Cardiac fibroblast (primary cell): ENCODE results near the gene RNPEP.
"Not testable (repeated sequence)": the region's sequence is repeated elsewhere in the genome, so short reads cannot be mapped to it uniquely, and the experiment has no call there.

ENCODE experiments used
- DNase-seq, 2 donors: peaks; one replicate each; pipeline versions ENCODE4 v3.0.0 to v3.0.0-alpha.2; 2010; ENCODE audit warnings: low read depth in 2 of 2
- H3K4me3 ChIP-seq, 2 donors: replicated peaks in 1 of 2; 1 replicate in 1 of 2; 2 replicates in 1 of 2; pipeline ENCODE4 v1.5.1; 2011; ENCODE audit warnings: low read depth in 2 of 2, low read length in 2 of 2, mild to moderate bottlenecking in 2 of 2, moderate library complexity in 1 of 2
- TF ChIP-seq, protein P1 (sequence below): IDR thresholded peaks from one replicate; pipeline ENCODE4 v1.5.1; 2011; ENCODE audit warnings: low read depth, mild to moderate bottlenecking, low read length, inconsistent platforms

RNPEP gene

DNA sequence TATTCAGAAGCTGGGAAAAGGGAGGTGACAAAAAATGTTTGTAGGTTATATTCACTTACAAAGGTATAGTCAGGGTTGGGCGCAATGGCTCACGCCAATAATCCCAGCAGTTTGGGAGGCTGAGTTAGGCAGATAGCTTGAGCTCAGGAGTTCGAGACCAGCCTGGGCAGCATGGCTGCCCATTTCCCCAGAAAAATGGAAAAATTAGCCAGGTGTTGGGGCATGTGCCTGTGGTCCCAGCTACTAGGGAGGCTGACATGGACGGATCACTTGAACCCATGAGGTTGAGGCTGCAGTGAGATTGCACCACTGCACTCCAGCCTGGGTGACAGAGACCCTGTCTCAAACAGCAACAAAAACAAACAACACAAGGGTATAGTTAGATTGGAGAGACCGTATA is 24.1 kb upstream of the RNPEP start:
- TF ChIP-seq, protein P1, sequence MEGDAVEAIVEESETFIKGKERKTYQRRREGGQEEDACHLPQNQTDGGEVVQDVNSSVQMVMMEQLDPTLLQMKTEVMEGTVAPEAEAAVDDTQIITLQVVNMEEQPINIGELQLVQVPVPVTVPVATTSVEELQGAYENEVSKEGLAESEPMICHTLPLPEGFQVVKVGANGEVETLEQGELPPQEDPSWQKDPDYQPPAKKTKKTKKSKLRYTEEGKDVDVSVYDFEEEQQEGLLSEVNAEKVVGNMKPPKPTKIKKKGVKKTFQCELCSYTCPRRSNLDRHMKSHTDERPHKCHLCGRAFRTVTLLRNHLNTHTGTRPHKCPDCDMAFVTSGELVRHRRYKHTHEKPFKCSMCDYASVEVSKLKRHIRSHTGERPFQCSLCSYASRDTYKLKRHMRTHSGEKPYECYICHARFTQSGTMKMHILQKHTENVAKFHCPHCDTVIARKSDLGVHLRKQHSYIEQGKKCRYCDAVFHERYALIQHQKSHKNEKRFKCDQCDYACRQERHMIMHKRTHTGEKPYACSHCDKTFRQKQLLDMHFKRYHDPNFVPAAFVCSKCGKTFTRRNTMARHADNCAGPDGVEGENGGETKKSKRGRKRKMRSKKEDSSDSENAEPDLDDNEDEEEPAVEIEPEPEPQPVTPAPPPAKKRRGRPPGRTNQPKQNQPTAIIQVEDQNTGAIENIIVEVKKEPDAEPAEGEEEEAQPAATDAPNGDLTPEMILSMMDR = no peak
- DNase-seq = no peak
- no peak overlapping the region for H3K4me3 ChIP-seq

DNA sequence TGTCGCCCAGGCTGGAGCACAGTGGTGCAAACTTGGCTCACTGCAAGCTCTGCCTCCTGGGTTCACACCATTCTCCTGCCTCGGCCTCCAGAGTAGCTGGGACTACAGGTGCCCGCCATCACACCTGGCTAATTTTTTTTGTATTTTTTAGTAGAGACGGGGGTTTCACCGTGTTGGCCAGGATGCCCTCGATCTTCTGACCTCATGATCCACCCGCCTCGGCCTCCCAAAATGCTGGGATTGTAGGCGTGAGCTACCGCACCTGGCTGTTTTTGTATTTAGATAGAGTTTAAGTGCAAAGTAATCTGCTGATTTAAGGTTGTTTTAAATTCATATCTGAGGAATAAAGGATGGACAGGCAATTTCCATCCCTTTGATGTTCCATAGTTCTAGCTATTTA is 20.1 kb upstream of the RNPEP start:
- not testable (repeated sequence) for H3K4me3 ChIP-seq, DNase-seq

DNA sequence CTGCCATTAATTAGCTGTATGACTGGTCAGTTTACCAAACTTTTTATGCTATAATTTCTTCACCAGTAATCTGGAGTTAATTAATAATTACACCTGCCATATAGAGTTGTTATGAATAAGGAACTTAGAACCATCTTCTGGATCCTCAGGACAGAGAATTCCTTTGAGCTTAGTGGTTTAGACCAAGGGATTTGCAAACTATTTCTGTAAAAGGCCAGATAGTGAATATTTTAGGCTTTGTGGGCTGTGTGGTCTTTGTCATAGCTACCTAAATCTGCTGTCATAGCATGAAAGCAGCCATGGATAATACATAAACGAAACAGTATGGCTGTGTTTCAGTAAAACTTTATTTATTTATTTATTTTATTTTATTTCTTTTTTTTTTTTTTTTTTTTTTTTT is 18.2 kb upstream of the RNPEP start:
- peak; percentile 5 to 14 for DNase-seq
- TF ChIP-seq, protein P1 = no peak
- no peak overlapping the region for H3K4me3 ChIP-seq

DNA sequence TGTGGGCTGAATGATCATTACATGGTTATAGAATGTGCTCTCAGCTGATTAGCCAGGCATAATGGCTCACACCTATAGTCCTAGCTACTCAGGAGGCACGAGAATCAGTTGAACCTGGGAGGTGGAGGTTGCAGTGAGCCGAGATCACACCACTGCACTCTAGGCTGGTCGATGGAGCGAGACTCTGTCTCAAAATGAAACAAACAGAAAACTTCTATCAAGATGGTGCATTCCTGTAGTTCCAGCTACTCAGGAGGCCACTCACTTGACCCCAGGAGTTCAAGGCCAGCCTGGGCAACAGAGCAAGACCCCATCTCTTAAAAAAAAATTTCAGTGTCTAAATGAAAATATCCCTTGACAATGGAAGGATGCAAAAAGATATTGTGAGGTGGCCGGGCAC is 16.3 kb upstream of the RNPEP start:
- DNase-seq = no peak
- TF ChIP-seq, protein P1 = no peak
- no peak overlapping the region for H3K4me3 ChIP-seq

DNA sequence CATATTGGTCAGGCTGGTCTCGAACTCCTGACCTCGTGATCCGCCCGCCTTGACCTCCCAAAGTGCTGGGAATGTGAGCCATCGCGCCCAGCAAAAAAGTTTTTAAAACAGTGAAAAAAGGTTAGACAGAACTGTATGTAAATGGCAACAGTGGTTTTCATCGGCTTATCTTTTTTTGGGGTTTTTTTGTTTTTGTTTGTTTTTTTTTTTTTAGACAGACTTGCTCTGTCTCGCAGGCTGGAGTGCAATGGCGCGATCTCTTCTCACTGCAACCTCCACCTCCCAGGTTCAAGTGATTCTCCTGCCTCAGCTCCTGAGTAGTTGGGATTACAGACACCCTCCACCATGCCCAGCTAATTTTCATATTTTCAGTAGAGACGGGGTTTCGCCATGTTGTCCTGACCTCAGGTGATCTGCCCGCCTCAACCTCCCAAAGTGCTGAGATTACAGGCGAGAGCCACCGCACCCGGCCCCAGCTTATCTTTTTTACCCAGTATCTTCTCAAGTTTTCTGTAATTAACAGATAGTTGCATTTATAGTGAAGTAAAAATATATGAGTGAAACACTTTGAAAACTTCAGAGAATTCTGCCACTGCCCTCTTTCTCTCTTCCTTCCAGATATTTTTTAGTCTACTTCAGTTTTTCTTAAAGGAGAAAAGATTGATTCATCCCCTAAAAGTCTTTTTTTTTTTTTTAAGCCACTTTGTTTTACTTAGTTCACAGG is 14.1 kb upstream of the RNPEP start:
- no peak for DNase-seq
- TF ChIP-seq, protein P1 = no peak
- no peak overlapping the region for H3K4me3 ChIP-seq

DNA sequence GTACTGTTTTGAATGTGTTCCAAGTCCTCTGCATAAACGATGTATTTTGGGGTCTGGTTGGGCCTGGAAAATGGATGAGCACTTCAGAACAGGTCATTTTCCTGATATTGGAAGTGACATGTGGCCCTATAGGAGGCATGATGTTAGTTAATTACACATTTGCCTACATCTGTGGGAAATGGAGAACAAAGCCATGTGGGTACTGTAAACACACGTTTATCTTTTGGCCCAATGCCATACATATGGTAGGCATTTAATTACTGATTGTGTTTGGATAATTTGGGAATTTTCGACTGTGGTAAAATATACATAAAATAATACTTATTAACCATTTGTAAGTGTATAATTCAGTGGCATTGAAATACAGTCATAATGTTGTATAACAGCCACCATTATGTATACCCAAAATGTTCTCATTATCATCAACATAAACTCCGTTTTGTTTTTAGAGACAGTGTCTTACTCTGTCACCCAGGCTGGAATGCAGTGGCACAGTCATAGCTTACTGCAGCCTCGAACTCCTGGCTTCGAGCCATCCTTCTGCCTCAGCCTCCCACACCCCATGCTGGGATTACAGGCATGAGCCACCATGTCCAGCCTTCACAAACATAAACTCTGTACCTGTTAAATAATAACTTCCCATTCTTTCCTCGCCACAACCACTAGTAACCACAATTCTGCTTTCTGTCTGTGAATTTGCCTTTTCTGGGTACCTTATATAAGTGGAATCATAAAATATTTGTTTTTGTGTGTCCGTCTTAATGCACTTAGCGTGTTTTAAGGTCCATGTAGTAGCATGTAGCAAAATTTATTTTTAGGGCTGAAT is 11.9 kb upstream of the RNPEP start:
- TF ChIP-seq, protein P1 = no peak
- no peak overlapping the region for H3K4me3 ChIP-seq
- DNase-seq = peak; percentile 4 to 46

DNA sequence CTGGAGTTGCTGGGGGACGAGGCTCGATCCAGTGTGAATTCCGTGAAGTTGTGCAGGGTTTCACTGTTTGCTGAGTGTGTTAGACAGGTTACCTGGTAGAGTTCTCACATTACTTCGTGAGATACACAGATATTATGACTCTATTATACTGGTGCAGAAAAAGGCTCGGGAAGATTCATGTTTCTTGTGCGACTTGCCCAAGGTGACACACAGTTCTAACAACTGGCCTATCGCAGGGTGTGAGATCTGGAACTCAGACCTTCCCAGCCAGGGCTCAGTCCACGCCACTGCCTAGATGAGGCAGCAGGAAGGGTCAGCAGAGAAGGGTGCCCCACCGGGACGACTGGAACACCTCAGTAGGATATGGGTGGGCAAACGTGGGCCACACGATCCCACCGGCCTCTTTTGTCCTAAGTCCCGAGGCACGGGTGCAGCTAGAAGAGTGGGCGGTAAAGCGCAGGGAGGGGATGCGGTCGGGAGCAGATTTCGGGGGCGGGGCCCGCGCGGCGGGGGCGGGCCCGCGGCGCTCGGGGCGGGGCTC is 296 bp upstream of the RNPEP start:
- TF ChIP-seq, protein P1 = no peak
- no peak for DNase-seq
- peak overlapping the region; percentile 43 to 79 for H3K4me3 ChIP-seq
